Neural cell (in vitro differentiated cells): Measurements from ENCODE around the gene POSTN. TPM values are rescaled to one million over a fixed set of nuclear protein-coding genes. Genes with fewer than 3 reads are reported as not detected.
"Not testable (repeated sequence)": the region's sequence is repeated elsewhere in the genome, so short reads cannot be mapped to it uniquely, and the experiment has no call there.

Experiments
- H2AFZ ChIP-seq: fragments of 200-600, 300-800 bp; sonication (generic), shearing (Covaris generic); 2 replicates; pipeline ENCODE4 v1.6.0; 2014; ENCODE audit warnings: low read depth, mild to moderate bottlenecking, antibody characterized with exemption, low read length, moderate library complexity
- H3F3A ChIP-seq: fragments of 200-600 bp; shearing (Covaris generic); 2 replicates; pipeline ENCODE4 v1.6.1; 2016; ENCODE audit warnings: mild to moderate bottlenecking, moderate library complexity, mixed read lengths, antibody characterized with exemption, low read length; ENCODE audit not compliant: insufficient read depth, poor library complexity, severe bottlenecking
- H3K27ac ChIP-seq: fragments of 200-600, 300-800 bp; sonication (generic), shearing (Covaris generic); 2 replicates; pipeline ENCODE4 v1.5.1; 2014; ENCODE audit warnings: mild to moderate bottlenecking, low read length, moderate library complexity
- H3K27me3 ChIP-seq: fragments of 300-800, 200-600 bp; sonication (generic), shearing (Covaris generic); 2 replicates; pipeline ENCODE4 v1.6.0; 2014; ENCODE audit warnings: mild to moderate bottlenecking, low read depth, low read length, moderate library complexity; ENCODE audit not compliant: insufficient read depth
- H3K36me3 ChIP-seq: fragments of 300-800, 200-600 bp; sonication (generic), shearing (Covaris generic); 2 replicates; pipeline ENCODE4 v1.5.1; 2014; ENCODE audit warnings: mild to moderate bottlenecking, antibody characterized with exemption, low read length, moderate library complexity; ENCODE audit not compliant: insufficient read depth
- H3K4me2 ChIP-seq: fragments of 300-800, 200-600 bp; sonication (generic), shearing (Covaris generic); 2 replicates; pipeline ENCODE4 v1.6.0; 2014; ENCODE audit warnings: mild to moderate bottlenecking, low read length
- H3K4me3 ChIP-seq: fragments of 300-800, 200-600 bp; sonication (generic), shearing (Covaris generic); 2 replicates; pipeline ENCODE4 v1.5.1; 2014; ENCODE audit warnings: mild to moderate bottlenecking, low read length, moderate library complexity
- H3K79me2 ChIP-seq: fragments of 200-600 bp; shearing (Covaris generic); replicated peaks from 2 replicates; pipeline ENCODE4 v1.6.0; 2014; ENCODE audit warnings: mild to moderate bottlenecking, low read length, moderate library complexity; ENCODE audit not compliant: insufficient read depth
- H3K9ac ChIP-seq: fragments of 300-800, 200-600 bp; sonication (generic), shearing (Covaris generic); 2 replicates; pipeline ENCODE4 v1.6.1; 2016; ENCODE audit warnings: mild to moderate bottlenecking, low read length, mixed read lengths
- H3K9me2 ChIP-seq: fragments of 200-600 bp; shearing (Covaris generic); 2 replicates; pipeline ENCODE4 v1.6.1; 2016; ENCODE audit warnings: mild to moderate bottlenecking, low read length, mixed read lengths; ENCODE audit not compliant: insufficient read depth
- H3K9me3 ChIP-seq: fragments of 200-600, 300-800 bp; sonication (generic), shearing (Covaris generic); 2 replicates; pipeline ENCODE4 v1.6.1; 2016; ENCODE audit warnings: mild to moderate bottlenecking, mixed run types, low read length, moderate library complexity, mixed read lengths
- H4K20me1 ChIP-seq: fragments of 200-600 bp; shearing (Covaris generic); 2 replicates; pipeline ENCODE4 v1.6.1; 2016; ENCODE audit warnings: mild to moderate bottlenecking, mixed run types; ENCODE audit not compliant: insufficient read depth
- EP300 ChIP-seq: fragments of 450-650 bp; conservative IDR thresholded peaks from 2 replicates; pipeline ENCODE4 v1.6.1; 2014; ENCODE audit warnings: antibody characterized with exemption, mild to moderate bottlenecking, moderate library complexity; ENCODE audit not compliant: poor library complexity, severe bottlenecking
- EZH2 ChIP-seq: fragments of 200-600, 300-800 bp; shearing (Covaris generic), sonication (generic); IDR thresholded peaks from 2 replicates; pipeline ENCODE4 v1.6.1; 2014; ENCODE audit warnings: antibody characterized with exemption, low read length, borderline replicate concordance, mild to moderate bottlenecking; ENCODE audit not compliant: insufficient read depth, poor library complexity, severe bottlenecking
- MXI1 ChIP-seq: fragments of 450-650 bp; conservative IDR thresholded peaks from 2 replicates; pipeline ENCODE4 v1.6.1; 2014; ENCODE audit warnings: antibody characterized with exemption, mild to moderate bottlenecking; ENCODE audit not compliant: poor library complexity, severe bottlenecking
- POLR2AphosphoS5 ChIP-seq: IDR thresholded peaks from 2 replicates; pipeline ENCODE4 v1.6.1; 2012
- RAD21 ChIP-seq: fragments of 450-650 bp; conservative IDR thresholded peaks from 2 replicates; pipeline ENCODE4 v1.6.1; 2014; ENCODE audit warnings: antibody characterized with exemption, mild to moderate bottlenecking, moderate library complexity
- SMC3 ChIP-seq: fragments of 450-650 bp; conservative IDR thresholded peaks from 2 replicates; pipeline ENCODE4 v1.6.1; 2014; ENCODE audit warnings: antibody characterized with exemption, mild to moderate bottlenecking, moderate library complexity; ENCODE audit not compliant: poor library complexity
- TAF1 ChIP-seq: IDR thresholded peaks from 2 replicates; pipeline ENCODE4 v1.6.1; 2012; ENCODE audit warnings: low read depth
- polyA plus RNA-seq: library from polyadenylated mRNA; depleted of rRNA; stranded (reverse); fragments of >200 nt; gene quantifications from 2 replicates; pipeline ENCODE4 v1.2.3, GENCODE V29; 2014
- TF ChIP-seq, protein P1 (sequence below): fragments of 450-650 bp; IDR thresholded peaks from 2 replicates; pipeline ENCODE4 v1.5.1; 2014; ENCODE audit warnings: antibody characterized with exemption, mild to moderate bottlenecking, moderate library complexity; ENCODE audit not compliant: poor library complexity, severe bottlenecking
- TF ChIP-seq, protein P2 (sequence below): IDR thresholded peaks from 2 replicates; pipeline ENCODE4 v1.6.1; 2012; ENCODE audit warnings: borderline replicate concordance

Gene POSTN
- polyA plus RNA-seq, 1 donor from 2014 or later = 1.8 TPM

DNA sequence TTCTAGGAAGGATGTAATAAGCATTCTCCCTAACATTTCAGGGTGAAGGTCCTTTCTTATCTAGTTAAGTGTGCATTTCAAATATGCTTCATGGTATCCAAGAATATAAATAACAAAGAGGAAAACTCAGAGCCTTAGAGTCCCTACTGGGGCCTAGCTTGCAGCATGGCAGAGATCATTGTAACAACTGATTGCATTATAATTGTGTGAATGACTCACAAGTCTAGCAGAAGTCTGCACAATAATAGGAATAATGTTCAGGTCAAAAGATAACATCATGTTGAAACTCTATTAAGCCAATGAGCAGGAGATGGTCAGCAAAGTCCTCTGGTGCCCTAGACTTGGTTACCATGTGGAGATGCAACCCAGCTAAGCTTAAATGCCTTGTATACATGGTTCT is 3.4 kb downstream of the POSTN start:
- no peaks in the 10 kb centered on the region for H4K20me1 ChIP-seq
- H3K36me3 ChIP-seq = no peaks in the 10 kb centered on the region
- H3K27me3 ChIP-seq = no peaks in the 10 kb centered on the region
- H3K4me2 ChIP-seq = no peak overlapping the region
- H3K79me2 ChIP-seq = no peaks in the 10 kb centered on the region
- no peak overlapping the region for H3K27ac ChIP-seq
- no peaks in the 10 kb centered on the region for H3K9me3 ChIP-seq
- no peaks in the 10 kb centered on the region for H3F3A ChIP-seq
- H3K9me2 ChIP-seq = no peaks in the 10 kb centered on the region
- no peak overlapping the region for H2AFZ ChIP-seq
- no peak overlapping the region for H3K9ac ChIP-seq
- TF ChIP-seq, protein P1, sequence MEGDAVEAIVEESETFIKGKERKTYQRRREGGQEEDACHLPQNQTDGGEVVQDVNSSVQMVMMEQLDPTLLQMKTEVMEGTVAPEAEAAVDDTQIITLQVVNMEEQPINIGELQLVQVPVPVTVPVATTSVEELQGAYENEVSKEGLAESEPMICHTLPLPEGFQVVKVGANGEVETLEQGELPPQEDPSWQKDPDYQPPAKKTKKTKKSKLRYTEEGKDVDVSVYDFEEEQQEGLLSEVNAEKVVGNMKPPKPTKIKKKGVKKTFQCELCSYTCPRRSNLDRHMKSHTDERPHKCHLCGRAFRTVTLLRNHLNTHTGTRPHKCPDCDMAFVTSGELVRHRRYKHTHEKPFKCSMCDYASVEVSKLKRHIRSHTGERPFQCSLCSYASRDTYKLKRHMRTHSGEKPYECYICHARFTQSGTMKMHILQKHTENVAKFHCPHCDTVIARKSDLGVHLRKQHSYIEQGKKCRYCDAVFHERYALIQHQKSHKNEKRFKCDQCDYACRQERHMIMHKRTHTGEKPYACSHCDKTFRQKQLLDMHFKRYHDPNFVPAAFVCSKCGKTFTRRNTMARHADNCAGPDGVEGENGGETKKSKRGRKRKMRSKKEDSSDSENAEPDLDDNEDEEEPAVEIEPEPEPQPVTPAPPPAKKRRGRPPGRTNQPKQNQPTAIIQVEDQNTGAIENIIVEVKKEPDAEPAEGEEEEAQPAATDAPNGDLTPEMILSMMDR = no peak
- TF ChIP-seq SMC3 (no peak), POLR2AphosphoS5 (no peak), TAF1 (no peak), EP300 (no peak), RAD21 (no peak), EZH2 (no peak), MXI1 (no peak)
- TF ChIP-seq, protein P2, sequence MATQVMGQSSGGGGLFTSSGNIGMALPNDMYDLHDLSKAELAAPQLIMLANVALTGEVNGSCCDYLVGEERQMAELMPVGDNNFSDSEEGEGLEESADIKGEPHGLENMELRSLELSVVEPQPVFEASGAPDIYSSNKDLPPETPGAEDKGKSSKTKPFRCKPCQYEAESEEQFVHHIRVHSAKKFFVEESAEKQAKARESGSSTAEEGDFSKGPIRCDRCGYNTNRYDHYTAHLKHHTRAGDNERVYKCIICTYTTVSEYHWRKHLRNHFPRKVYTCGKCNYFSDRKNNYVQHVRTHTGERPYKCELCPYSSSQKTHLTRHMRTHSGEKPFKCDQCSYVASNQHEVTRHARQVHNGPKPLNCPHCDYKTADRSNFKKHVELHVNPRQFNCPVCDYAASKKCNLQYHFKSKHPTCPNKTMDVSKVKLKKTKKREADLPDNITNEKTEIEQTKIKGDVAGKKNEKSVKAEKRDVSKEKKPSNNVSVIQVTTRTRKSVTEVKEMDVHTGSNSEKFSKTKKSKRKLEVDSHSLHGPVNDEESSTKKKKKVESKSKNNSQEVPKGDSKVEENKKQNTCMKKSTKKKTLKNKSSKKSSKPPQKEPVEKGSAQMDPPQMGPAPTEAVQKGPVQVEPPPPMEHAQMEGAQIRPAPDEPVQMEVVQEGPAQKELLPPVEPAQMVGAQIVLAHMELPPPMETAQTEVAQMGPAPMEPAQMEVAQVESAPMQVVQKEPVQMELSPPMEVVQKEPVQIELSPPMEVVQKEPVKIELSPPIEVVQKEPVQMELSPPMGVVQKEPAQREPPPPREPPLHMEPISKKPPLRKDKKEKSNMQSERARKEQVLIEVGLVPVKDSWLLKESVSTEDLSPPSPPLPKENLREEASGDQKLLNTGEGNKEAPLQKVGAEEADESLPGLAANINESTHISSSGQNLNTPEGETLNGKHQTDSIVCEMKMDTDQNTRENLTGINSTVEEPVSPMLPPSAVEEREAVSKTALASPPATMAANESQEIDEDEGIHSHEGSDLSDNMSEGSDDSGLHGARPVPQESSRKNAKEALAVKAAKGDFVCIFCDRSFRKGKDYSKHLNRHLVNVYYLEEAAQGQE = no peak
- no peak overlapping the region for H3K4me3 ChIP-seq

DNA sequence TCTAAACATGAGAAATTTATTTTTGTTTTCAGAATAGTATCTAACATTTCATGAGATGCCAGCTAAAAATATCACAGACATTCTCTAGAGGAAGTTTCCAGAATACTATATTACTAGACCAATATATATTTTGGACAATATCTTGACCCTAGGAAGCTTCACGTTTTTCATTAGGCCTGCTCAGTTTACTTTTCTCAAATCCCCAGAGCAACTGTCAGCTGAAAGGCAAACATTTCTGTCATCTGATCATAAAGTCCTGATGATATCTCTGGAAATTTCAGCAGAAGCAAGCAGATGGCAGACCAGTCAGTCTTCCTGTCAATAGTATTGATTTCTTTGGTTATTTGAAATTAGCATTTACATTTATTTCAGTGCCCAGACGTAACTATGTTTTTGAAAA is 4.0 kb downstream of the POSTN start:
- no peaks in the 10 kb centered on the region for H3F3A ChIP-seq
- TF ChIP-seq EZH2 (no peak), MXI1 (no peak), SMC3 (no peak), EP300 (no peak), TAF1 (no peak), POLR2AphosphoS5 (no peak), RAD21 (no peak)
- TF ChIP-seq, protein P2 = no peak
- TF ChIP-seq, protein P1 = no peak
- no peaks in the 10 kb centered on the region for H3K9me3 ChIP-seq
- H3K27ac ChIP-seq = no peak overlapping the region
- H3K79me2 ChIP-seq = no peaks in the 10 kb centered on the region
- H3K9ac ChIP-seq = no peak overlapping the region
- H3K36me3 ChIP-seq = no peaks in the 10 kb centered on the region
- H3K4me3 ChIP-seq = no peak overlapping the region
- no peak overlapping the region for H2AFZ ChIP-seq
- H3K9me2 ChIP-seq = no peaks in the 10 kb centered on the region
- no peaks in the 10 kb centered on the region for H4K20me1 ChIP-seq
- H3K4me2 ChIP-seq = no peak overlapping the region
- H3K27me3 ChIP-seq = no peaks in the 10 kb centered on the region

DNA sequence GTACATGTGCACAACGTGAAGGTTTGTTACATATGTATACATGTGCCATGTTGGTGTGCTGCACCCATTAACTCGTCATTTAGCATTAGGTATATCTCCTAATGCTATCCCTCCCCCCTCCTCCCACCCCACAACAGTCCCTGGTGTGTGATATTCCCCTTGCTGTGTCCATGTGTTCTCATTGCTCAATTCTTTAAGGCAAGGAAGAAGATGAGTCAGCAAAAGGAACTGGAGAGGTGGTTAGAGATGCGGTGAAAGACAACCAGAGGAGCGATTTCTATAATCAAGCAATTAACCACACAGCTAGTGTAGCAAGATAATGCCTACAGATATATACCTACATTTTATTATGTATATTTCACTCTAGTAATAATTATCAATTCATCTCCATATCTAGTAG is 9.2 kb downstream of the POSTN start:
- not testable (repeated sequence) for H3K9me3 ChIP-seq, H3K79me2 ChIP-seq, H2AFZ ChIP-seq, H3K9me2 ChIP-seq, H3K27ac ChIP-seq, H3K36me3 ChIP-seq, H3K9ac ChIP-seq, H3K27me3 ChIP-seq, H4K20me1 ChIP-seq, H3F3A ChIP-seq, H3K4me2 ChIP-seq, H3K4me3 ChIP-seq
